Cardiac septum (tissue), 1 donor: ENCODE data around the gene NT5C1A. TPM values are rescaled to one million over a fixed set of nuclear protein-coding genes. Genes with fewer than 3 reads are reported as not detected.

Source experiments
- DNase-seq: peaks from one replicate; pipeline ENCODE4 v3.0.0-alpha.2; 2020; ENCODE audit warnings: low spot score
- intact Hi-C: fragments of 100-400 bp; cut with DNase I; formaldehyde crosslinking; loops from one replicate; pipeline ENCODE4 v1.14.0; 2022
- total RNA-seq: library from RNA; stranded (reverse); fragmentation: NEBNext Ultra II Directional; extraction: Animal tissue kit (Norgen Biotek cat#: 25700); gene quantifications from one replicate; pipeline ENCODE4 v1.2.1, GENCODE V29; 2021
- donor health status: DM: no; HTN: no; CAD: no.

Gene NT5C1A
- total RNA-seq, 1 donor from 2014 or later: 25.0 TPM

GRCh38 chr1:39625009-39625408, 46.9 kb downstream of the NT5C1A start:
- DNase-seq: no peak
- intact Hi-C loops: loop anchor here (2.0 kb wide), 1 partner anchor 22 kb away; no protein-coding TSS in a partner anchor

GRCh38 chr1:39623053-39623452, 48.9 kb downstream of the NT5C1A start:
- intact Hi-C loops: no loop called here

DNA sequence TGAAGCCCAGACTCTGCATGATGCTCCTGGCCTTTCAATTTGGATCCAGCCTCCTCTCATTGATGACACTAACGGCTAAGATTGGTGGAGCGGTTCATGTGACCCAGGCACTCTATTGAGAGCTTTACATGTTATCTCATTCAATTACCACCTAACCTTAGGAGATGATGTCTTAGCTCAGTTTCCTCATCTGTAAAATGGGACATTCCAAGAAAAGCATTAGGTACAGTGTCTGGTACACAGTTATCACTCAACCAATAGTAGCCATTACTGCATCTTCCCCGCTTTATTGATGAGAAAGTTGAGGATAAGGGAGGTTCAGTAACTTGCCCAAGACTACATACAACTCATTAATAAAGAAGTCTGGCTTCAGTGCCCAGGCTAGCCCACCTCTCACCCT, 49.5 kb downstream of the NT5C1A start:
- intact Hi-C loops: no loop called here
- no peak for DNase-seq

More at GRCh38 chr1:39623053-39623452, 48.9 kb downstream of the NT5C1A start:
- DNase-seq: no peak

GRCh38 chr1:39620659-39621165, 51.2 kb downstream of the NT5C1A start:
- no peak for DNase-seq
- intact Hi-C loops: no loop called here

- intact Hi-C loops: no loop called here
- DNase-seq: no peak
These were observed 54.3 kb downstream of the NT5C1A start for GRCh38 chr1:39617488-39618049.

DNA sequence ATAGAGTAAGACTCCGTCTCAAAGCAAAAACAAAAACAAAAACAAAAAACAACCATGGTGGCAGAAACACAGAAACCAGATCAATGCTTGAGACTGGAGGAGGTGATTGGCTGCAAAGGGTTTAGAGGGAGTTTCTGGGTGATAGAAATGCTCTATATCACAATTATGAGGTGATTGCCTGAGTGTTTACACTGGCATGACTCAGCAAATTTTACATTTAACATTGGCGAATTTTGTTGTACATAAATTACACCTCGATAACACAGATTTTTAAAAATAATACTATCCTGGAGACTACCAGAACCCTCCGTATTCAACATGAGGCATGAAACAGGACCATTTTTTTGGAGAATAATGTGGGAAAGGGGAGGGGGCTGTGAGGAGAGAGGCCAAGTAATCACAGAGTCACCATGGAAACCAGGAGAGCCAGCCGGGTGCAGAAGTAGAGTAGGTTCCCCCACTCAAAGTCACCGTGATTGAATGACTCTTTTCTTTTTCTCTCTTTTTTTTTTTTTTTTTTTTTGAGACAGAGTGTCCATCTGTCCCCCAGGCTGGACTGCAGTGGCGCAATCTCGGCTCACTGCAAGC, 56.7 kb downstream of the NT5C1A start:
- intact Hi-C loops: no loop called here
- DNase-seq: no peak

DNA sequence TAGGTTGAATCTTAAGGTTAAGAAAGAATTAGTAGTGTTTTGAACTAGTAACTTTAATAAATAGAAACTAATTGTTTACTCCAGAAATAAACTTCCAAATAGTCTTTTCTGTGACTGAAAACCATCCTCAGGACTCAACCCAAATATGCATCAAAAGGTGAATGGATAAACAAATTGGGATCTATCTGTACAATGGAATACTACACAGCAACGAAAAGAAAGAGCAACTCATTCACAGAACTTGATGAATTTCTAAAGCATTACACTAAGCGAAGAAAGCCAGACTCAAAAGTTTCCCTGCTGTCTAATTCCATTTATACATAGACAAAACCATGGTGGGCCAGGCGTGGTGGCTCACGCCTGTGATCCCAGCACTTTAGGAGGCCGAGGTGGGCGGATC, 57.4 kb downstream of the NT5C1A start:
- DNase-seq: no peak
- intact Hi-C loops: no loop called here

DNA sequence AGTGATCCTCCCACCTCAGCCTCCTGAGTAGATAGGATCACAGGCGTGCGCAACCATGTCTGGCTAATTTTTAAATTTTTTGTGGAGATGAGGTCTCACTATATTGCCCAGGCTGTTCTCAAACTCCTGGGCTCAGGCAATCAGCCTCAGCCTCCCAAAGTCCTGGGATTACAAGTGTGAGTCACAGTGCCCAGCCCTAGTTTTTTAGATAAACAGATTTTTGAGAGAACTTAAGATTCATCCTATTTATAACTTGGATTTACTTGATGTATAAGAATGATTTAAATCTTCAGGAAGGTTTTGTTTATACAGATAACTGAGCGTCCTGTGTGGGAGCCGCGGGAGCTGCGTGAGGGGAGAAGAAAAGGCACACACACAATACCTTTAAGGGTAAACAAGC, 58.7 kb downstream of the NT5C1A start:
- intact Hi-C loops: no loop called here
- no peak for DNase-seq

GRCh38 chr1:39609618-39610331, 62.1 kb downstream of the NT5C1A start:
- intact Hi-C loops: loop anchor here (5.0 kb wide), 1 partner anchor 188 kb away; no protein-coding TSS in a partner anchor
- DNase-seq: no peak

Other genes with a start within 250 kb of the NT5C1A start
- 1.5 TPM for gene BMP8A, start 180.5 kb downstream of the NT5C1A start, total RNA-seq
- 239 TPM for gene PABPC4, start 95.3 kb downstream of the NT5C1A start, total RNA-seq
- gene HEYL, start 32.5 kb downstream of the NT5C1A start, total RNA-seq: 20.5 TPM
- gene HPCAL4, start 19.3 kb upstream of the NT5C1A start, total RNA-seq: 0.05 TPM
- gene PPIE, start 66.8 kb upstream of the NT5C1A start, total RNA-seq: 26.4 TPM
- 1.3 TPM for gene OXCT2, start 99.2 kb upstream of the NT5C1A start, total RNA-seq
- 0.62 TPM for gene BMP8B, start 116.8 kb upstream of the NT5C1A start, total RNA-seq
- gene TRIT1, start 211.4 kb upstream of the NT5C1A start, total RNA-seq: 16.6 TPM
- 0.35 TPM for gene MYCL, start 229.8 kb upstream of the NT5C1A start, total RNA-seq